ENCODE measurements around the gene KANSL1.

- TF ChIP-seq REST (IDR thresholded peaks at IDR 0.05; ENCODE audit: unreplicated experiment) (no peak), CTCF (conservative IDR thresholded peaks at IDR 0.05; ENCODE audit: low read depth in 2 of 2) (no peak), EZH2 (IDR thresholded peaks at IDR 0.05; ENCODE audit: low read depth, unreplicated experiment) (no peak), POLR2AphosphoS5 (IDR thresholded peaks at IDR 0.05; ENCODE audit: low read depth) (no peak), CREB1 (CRISPR knock-in tag; IDR thresholded peaks at IDR 0.05; ENCODE audit: low read depth) (no peak), EZH2phosphoT487 (IDR thresholded peaks at IDR 0.05; ENCODE audit: unreplicated experiment) (no peak), ZNF462 (CRISPR knock-in tag; IDR thresholded peaks at IDR 0.05) (no peak), ETS1 (IDR thresholded peaks at IDR 0.05) (no peak), JUNB (IDR thresholded peaks at IDR 0.05; ENCODE audit: unreplicated experiment) (no peak)
These were observed 208.9 kb downstream of the KANSL1 start for GRCh38 chr17:45984368-45984767.
